ENCODE measurements around the gene OLFML1.

The OLFML1 gene

GRCh38 chr11:7559398-7560283 is 74.3 kb downstream of the OLFML1 start:
- no peak for DNase-seq (ENCODE audit: low read depth in 2 of 2)

Measured in stimulated activated CD8-positive, alpha-beta memory T cell treated with anti-CD3 and anti-CD28 coated beads, Interleukin-2, amount 100 ng/mL, for 48 hours (primary cell).